HG02588 (cell line): ENCODE data around the gene CDH16.
"Not testable (repeated sequence)": the region's sequence is repeated elsewhere in the genome, so short reads cannot be mapped to it uniquely, and the experiment has no call there.

Source experiments
- ATAC-seq: cut with Tn5 transposase; IDR thresholded peaks from one replicate; pipeline ENCODE4 v1.9.1; 2021; ENCODE audit warnings: mild to moderate bottlenecking, moderate library complexity; ENCODE audit not compliant: unreplicated experiment

Gene CDH16

DNA sequence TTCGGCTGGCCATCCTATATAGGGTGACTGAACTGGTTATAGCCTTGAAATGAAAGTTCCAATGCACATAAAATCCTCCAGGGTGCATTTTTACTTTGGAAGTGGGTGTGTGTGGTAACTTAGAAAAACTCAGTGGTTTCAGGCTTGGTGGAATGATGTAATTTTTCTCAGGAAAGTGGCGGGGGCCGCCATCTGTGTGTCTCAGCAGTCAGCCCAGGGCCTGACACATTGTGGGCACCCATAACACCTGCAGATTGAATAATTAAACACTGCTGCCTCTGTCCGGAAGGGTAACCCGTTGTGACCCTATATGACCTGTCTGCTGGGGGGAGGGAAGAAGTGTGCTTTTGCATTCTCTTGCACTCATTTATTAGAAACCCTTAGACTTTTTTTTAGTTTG lies 40.6 kb downstream of the CDH16 start:
- no peak for ATAC-seq

- no peak for ATAC-seq
Measured at GRCh38 chr16:66874079-66874775, 44.5 kb downstream of the CDH16 start.

DNA sequence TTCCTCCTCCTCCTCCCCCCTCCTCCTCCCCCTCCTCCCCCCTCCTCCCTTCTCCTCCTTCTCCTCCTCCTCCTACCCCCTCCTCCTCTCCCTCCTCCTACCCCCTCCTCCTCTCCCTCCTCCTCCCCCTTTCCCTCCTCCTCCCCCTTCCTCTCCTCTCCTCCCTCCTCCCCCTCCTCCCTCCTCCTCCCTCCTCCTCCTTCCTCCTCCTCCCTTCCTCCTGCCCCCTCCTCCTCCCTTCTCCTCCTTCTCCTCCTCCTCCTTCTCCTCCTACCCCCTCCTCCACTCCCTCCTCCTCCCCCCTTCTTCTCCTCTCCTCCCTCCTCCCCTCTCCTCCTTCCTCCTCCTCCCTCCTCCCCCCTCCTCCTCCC lies 45.0 kb downstream of the CDH16 start:
- ATAC-seq: no peak

DNA sequence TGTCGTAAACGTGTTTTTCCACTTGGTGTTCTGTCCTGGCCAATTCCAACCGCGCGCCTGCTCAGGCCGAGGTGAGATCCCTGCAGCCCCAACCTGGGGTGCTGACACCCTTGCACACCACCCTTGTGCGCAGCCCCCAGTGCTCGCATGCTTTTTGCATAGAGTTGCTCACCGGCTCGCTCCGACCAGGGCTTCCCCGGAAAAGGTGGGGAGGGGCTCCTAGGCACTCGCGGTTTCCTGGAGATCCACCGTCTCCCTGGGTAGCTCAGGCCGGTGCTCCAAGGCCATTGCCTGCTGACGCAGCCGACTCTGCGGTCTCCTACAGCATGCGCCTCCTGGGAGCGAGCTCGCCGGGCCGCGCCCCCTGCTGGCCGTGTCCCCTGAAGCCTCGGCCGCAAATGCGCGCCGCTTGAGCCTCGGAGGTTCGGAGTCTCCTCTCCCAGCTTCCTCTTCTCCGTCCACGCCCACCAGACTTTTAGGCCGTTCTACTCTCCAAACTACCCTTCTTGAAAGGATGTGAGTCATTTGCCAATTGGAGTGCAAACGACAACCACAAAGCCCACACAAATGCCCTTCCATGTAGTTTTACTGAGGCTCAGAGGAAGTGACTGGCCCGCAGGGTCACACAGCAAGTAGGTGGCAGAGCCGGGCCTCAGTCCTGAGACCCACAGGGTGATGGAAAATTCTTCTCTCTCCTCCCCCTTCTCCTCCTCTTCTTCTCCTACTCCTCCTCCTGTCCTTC lies 45.6 kb downstream of the CDH16 start:
- ATAC-seq: peak; percentile 73

DNA sequence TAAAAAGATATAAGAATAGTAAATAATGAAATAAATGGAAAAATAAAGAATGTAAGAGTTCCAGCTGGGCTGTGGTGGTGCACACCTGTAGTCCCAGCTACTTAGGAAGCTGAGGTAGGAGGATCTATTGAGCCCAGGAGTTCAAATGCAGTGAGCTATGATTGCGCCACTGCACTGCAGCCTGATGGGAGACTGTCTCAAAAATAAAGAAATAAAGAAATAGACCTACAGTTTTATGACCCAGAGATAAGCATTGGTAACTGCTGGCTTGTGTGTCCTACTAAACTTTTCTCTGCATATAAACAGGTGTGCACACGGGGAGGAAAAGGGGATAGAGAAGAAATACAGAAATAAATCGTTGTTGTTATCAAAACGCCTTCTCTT lies 46.1 kb downstream of the CDH16 start:
- ATAC-seq: no peak

DNA sequence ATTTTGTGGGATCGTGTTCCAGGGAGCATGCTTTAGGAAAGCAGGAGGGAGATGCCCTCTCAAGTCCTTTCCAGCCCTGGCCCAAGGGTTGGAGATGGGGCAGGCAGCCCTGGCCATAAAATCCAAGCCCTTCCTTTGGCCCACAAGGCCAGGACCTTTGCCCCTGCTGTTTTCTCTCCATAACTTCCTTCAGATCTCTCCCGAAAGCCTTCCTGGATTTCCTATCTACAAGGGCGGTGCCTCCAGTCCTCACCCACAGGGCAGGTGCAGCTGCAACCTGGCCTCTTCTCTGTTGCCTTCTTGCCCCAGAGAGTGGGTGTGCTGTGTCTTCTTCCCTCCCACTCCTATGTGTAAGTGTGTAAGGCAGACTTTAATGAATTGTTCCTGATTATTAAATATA lies 46.8 kb downstream of the CDH16 start:
- no peak for ATAC-seq

DNA sequence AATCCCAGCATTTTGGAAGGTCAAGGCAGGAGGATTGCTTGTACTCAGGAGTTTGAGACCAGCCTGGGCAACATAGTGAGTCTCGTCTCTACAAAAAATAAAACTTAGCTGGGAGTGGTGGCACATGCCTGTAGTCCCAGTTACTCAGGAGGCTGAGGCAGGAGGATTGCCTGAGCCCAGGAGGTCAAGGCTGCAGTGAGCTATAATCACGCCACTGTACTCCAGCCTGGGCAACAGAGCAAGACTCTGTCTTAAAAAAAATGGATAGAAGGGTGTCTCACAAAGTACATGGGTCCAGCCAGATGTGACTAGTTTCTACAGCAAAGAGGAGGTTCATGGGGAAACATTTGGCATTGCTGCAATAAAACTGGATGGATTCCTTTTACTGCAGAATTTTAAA lies 47.3 kb downstream of the CDH16 start:
- ATAC-seq: not testable (repeated sequence)

- ATAC-seq: no peak
Measured at GRCh38 chr16:66869424-66869823, 49.3 kb downstream of the CDH16 start.

GRCh38 chr16:66863707-66864106 lies 55.0 kb downstream of the CDH16 start:
- no peak for ATAC-seq

DNA sequence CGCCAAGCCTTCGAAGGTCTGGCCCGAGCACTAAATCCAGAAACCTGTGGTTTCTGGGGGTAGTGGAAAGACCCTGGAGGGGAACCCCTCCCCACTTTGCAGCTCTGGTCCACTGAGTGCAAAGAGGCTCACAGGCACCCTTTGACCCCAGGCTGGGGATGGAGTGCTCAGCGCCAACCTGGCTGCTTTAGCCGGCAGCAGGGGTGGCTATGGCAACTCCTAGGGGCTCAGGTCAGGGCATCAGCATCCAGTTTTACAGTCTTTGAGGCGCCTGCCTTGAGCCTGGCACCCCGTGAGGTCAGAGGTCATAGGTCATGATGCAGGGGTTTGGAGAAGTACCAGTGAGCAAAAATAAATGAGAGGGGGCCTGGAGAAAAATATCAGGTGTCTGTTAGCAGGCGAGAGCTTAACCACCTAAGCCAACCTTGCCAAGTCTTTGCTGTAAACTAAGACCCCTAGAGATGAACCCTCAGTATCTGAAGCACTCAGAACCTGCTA lies 56.6 kb downstream of the CDH16 start:
- no peak for ATAC-seq

GRCh38 chr16:66859397-66860068 lies 59.2 kb downstream of the CDH16 start:
- ATAC-seq: no peak

- ATAC-seq: no peak
Measured at GRCh38 chr16:66858740-66859396, 59.8 kb downstream of the CDH16 start.
